ENCODE data around the gene RPS6KA5. TPM values are rescaled to one million over a fixed set of nuclear protein-coding genes. Genes with fewer than 3 reads are reported as not detected.

RPS6KA5 gene
- total RNA-seq, 1 donor from 2014 or later = 8.0 TPM

- no peaks in the 10 kb centered on the region for H3K36me3 ChIP-seq
- H3K4me1 ChIP-seq = peaks cover 9% of the 10 kb centered on the region
- no peak for TF ChIP-seq CTCF (IDR thresholded peaks at IDR 0.05)
- DNase-seq = no peak
- ATAC-seq = no peak
- H3K27ac ChIP-seq = no peak overlapping the region
- no peaks in the 10 kb centered on the region for H3K9me3 ChIP-seq
- no peak overlapping the region for H3K4me3 ChIP-seq
- intact Hi-C loops (cut with DNase I) = no loop called here
- H3K27me3 ChIP-seq = no peaks in the 10 kb centered on the region
Observed at GRCh38 chr14:91055016-91055415, 5.4 kb downstream of the RPS6KA5 start.

GRCh38 chr14:91048676-91049075, 11.8 kb downstream of the RPS6KA5 start:
- intact Hi-C loops (cut with DNase I) = no loop called here
- no peaks in the 10 kb centered on the region for H3K36me3 ChIP-seq
- ATAC-seq (no peak), DNase-seq (no peak)
- H3K27ac ChIP-seq = no peak overlapping the region
- H3K4me1 ChIP-seq = peaks cover 23% of the 10 kb centered on the region
- H3K9me3 ChIP-seq = no peaks in the 10 kb centered on the region
- TF ChIP-seq CTCF (IDR thresholded peaks at IDR 0.05) = no peak
- H3K27me3 ChIP-seq = no peaks in the 10 kb centered on the region
- H3K4me3 ChIP-seq = no peak overlapping the region

- ATAC-seq (peak; percentile 39), DNase-seq (no peak)
- H3K9me3 ChIP-seq = no peaks in the 10 kb centered on the region
- H3K36me3 ChIP-seq = no peaks in the 10 kb centered on the region
- intact Hi-C loops (cut with DNase I) = no loop called here
- TF ChIP-seq CTCF (IDR thresholded peaks at IDR 0.05) = no peak
- no peak overlapping the region for H3K27ac ChIP-seq
- H3K27me3 ChIP-seq = no peaks in the 10 kb centered on the region
- peaks cover 23% of the 10 kb centered on the region for H3K4me1 ChIP-seq
- H3K4me3 ChIP-seq = no peak overlapping the region
Observed at GRCh38 chr14:91048265-91048664, 12.2 kb downstream of the RPS6KA5 start.

GRCh38 chr14:91047174-91047753, 13.2 kb downstream of the RPS6KA5 start:
- intact Hi-C loops (cut with DNase I) = no loop called here
- Histone ChIP-seq H3K27me3 (no peaks in the 10 kb centered on the region), H3K9me3 (no peaks in the 10 kb centered on the region), H3K36me3 (no peaks in the 10 kb centered on the region), H3K4me1 (peaks cover 23% of the 10 kb centered on the region), H3K27ac (no peak overlapping the region), H3K4me3 (no peak overlapping the region)
- no peak for TF ChIP-seq CTCF (IDR thresholded peaks at IDR 0.05)
- peak; percentile 55 for ATAC-seq
- DNase-seq = no peak

- Histone ChIP-seq H3K9me3 (no peaks in the 10 kb centered on the region), H3K4me3 (no peak overlapping the region), H3K27me3 (no peaks in the 10 kb centered on the region), H3K36me3 (no peaks in the 10 kb centered on the region), H3K4me1 (peaks cover 23% of the 10 kb centered on the region), H3K27ac (no peak overlapping the region)
- DNase-seq (no peak), ATAC-seq (no peak)
- TF ChIP-seq CTCF (IDR thresholded peaks at IDR 0.05) = no peak
- intact Hi-C loops (cut with DNase I) = no loop called here
Observed at GRCh38 chr14:91046488-91047072, 13.9 kb downstream of the RPS6KA5 start.
